Astrocyte (in vitro differentiated cells and primary cell): Measurements from ENCODE around the gene RIT1. TPM values are rescaled to one million over a fixed set of nuclear protein-coding genes. Genes with fewer than 3 reads are reported as not detected.

Source experiments
- DNase-seq: peaks from one replicate; pipeline ENCODE4 v3.0.0-alpha.2; 2010; ENCODE audit warnings: low read depth
- FAIRE-seq: peaks from 2 replicates; lab custom pipeline; 2011; peaks lifted over from hg19 to GRCh38; lab: Jason Lieb, UNC
- H2AFZ ChIP-seq: 2 replicates; pipeline ENCODE4 v1.6.0; 2012; ENCODE audit warnings: low read depth, low read length, inconsistent platforms
- H3K27ac ChIP-seq: 2 replicates; pipeline ENCODE4 v1.5.1; 2011; ENCODE audit warnings: low read depth, low read length, inconsistent platforms
- H3K27me3 ChIP-seq: 2 replicates; pipeline ENCODE4 v1.6.0; 2011; ENCODE audit warnings: low read length, inconsistent platforms; ENCODE audit not compliant: insufficient read depth
- H3K36me3 ChIP-seq: 2 replicates; pipeline ENCODE4 v1.5.1; 2011; ENCODE audit warnings: low read length, inconsistent platforms; ENCODE audit not compliant: insufficient read depth
- H3K4me1 ChIP-seq: 2 replicates; pipeline ENCODE4 v1.5.1; 2011; ENCODE audit warnings: low read length, inconsistent platforms; ENCODE audit not compliant: insufficient read depth
- H3K4me2 ChIP-seq: 2 replicates; pipeline ENCODE4 v1.6.0; 2012; ENCODE audit warnings: low read length, inconsistent platforms
- H3K4me3 ChIP-seq: 2 replicates; pipeline ENCODE4 v1.5.1; 2011; ENCODE audit warnings: low read depth, mild to moderate bottlenecking, low read length, inconsistent platforms; ENCODE audit not compliant: insufficient read depth
- H3K79me2 ChIP-seq: 2 replicates; pipeline ENCODE4 v1.6.0; 2012; ENCODE audit warnings: mild to moderate bottlenecking, low read length, inconsistent platforms; ENCODE audit not compliant: insufficient read depth
- H3K9ac ChIP-seq: 2 replicates; pipeline ENCODE4 v1.6.0; 2012; ENCODE audit warnings: mild to moderate bottlenecking, low read length, inconsistent platforms
- H3K9me3 ChIP-seq: 2 replicates; pipeline ENCODE4 v1.5.1; 2012; ENCODE audit warnings: low read depth, mild to moderate bottlenecking, low read length, inconsistent platforms; ENCODE audit not compliant: insufficient read depth
- H4K20me1 ChIP-seq: 2 replicates; pipeline ENCODE4 v1.6.0; 2012; ENCODE audit warnings: low read length, inconsistent platforms; ENCODE audit not compliant: insufficient read depth
- H3K27ac Mint-ChIP-seq: one replicate; pipeline ENCODE4 v1.8.0; 2021; ENCODE audit warnings: mild to moderate bottlenecking, mixed read lengths; ENCODE audit not compliant: unreplicated experiment
- H3K27me3 Mint-ChIP-seq: one replicate; pipeline ENCODE4 v1.8.0; 2021; ENCODE audit warnings: low read depth, mixed read lengths; ENCODE audit not compliant: unreplicated experiment
- H3K36me3 Mint-ChIP-seq: one replicate; pipeline ENCODE4 v1.8.0; 2021; ENCODE audit warnings: low read depth, mixed read lengths; ENCODE audit not compliant: unreplicated experiment
- H3K4me1 Mint-ChIP-seq: one replicate; pipeline ENCODE4 v1.8.0; 2021; ENCODE audit warnings: low read depth, mixed read lengths; ENCODE audit not compliant: unreplicated experiment
- H3K4me3 Mint-ChIP-seq: one replicate; pipeline ENCODE4 v1.8.0; 2021; ENCODE audit warnings: mild to moderate bottlenecking, moderate library complexity, mixed read lengths; ENCODE audit not compliant: unreplicated experiment
- H3K9me3 Mint-ChIP-seq: one replicate; pipeline ENCODE4 v1.8.0; 2021; ENCODE audit warnings: mild to moderate bottlenecking, mixed read lengths; ENCODE audit not compliant: unreplicated experiment
- CTCF ChIP-seq: IDR thresholded peaks from 2 replicates; pipeline ENCODE4 v1.5.1; 2011; ENCODE audit warnings: low read depth, mild to moderate bottlenecking, inconsistent platforms, low read length, moderate library complexity; ENCODE audit not compliant: insufficient read depth
- EZH2 ChIP-seq: IDR thresholded peaks from 2 replicates; pipeline ENCODE4 v1.6.1; 2012; ENCODE audit warnings: mild to moderate bottlenecking, low read length, inconsistent platforms; ENCODE audit not compliant: insufficient read depth
- total RNA-seq: library from RNA; stranded (reverse); gene quantifications from 2 replicates; pipeline ENCODE4 v1.2.1, GENCODE V29; 2021

RIT1 gene
- total RNA-seq, 1 donor from 2014 or later, result 59.4 TPM

DNA sequence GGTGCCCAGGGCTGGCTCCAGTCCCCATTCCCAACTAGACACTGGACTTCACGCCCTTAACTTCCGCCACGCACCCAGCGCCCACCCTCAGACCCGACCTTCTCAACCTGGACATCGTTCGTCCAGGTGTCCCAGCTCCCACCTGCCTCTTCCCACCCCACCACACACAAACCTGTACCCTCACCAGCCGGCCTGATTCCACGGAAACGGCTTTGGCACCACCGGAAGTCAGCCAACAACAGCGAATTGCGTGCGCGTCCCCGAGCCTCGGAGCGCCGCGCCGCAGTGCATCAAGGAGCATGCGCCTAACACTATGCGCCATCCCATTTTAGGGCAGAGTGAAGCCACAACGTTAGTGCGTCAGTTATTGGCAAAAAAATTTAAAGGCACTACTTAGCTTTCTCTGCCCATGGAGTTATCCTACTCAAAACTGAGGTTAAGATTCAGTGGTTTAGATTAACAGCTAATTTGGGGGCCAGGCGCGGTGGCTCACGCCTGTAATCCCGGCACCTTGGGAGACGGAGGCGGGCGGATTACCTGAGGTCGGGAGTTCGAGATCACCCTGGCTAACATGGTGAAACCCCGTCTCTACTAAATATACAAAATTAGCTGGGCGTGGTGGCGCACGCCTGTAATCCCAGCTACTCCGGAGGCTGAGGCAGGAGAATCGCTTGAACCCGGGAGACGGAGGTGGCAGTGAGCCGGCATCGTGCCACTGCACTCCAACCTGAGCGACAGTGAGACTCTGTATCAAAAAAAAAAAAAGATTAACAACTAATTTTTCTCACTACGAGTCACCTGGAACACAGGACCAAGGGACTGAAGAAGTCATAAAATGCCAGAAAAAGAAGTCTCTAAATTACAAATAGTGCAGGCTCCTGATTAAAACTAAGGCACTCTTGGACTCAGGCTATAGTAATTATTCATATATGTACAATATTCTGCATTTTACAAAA lies 53.9 kb downstream of the RIT1 start, which contains the start of gene GON4L:
GON4L (minus strand) TSS at position 240 of the 956 bp plus-strand sequence. CDS start 3,434 bp downstream, outside the sequence.
- Mint-ChIP-seq H3K9me3 (no peaks in the 10 kb centered on the region), H3K4me3 (peak within 1 kb of the TSS; percentile 93), H3K27ac (peak within 1 kb of the TSS; percentile 89), H3K27me3 (no peaks in the 10 kb centered on the region), H3K36me3 (peaks cover 11% of the 10 kb centered on the region), H3K4me1 (peaks cover 12% of the 10 kb centered on the region)
- peaks cover 12% of the 10 kb centered on the region for H3K36me3 ChIP-seq
- peak; percentile 64 for FAIRE-seq
- no peaks in the 10 kb centered on the region for H3K9me3 ChIP-seq
- H3K4me3 ChIP-seq, result peak within 1 kb of the TSS; percentile 97
- H3K9ac ChIP-seq, result peak within 1 kb of the TSS; percentile 98
- H3K4me1 ChIP-seq, result peaks cover 14% of the 10 kb centered on the region
- H2AFZ ChIP-seq, result peak within 1 kb of the TSS; percentile 98
- peak within 1 kb of the TSS; percentile 89 for H3K27ac ChIP-seq
- DNase-seq, result peak; percentile 83
- H4K20me1 ChIP-seq, result peaks cover 8% of the 10 kb centered on the region
- H3K4me2 ChIP-seq, result peak within 1 kb of the TSS; percentile 85
- TF ChIP-seq EZH2 (no peak), CTCF (no peak)
- H3K79me2 ChIP-seq, result peaks cover 51% of the 10 kb centered on the region
- no peaks in the 10 kb centered on the region for H3K27me3 ChIP-seq

- Mint-ChIP-seq H3K4me1 (peaks cover 12% of the 10 kb centered on the region), H3K9me3 (no peaks in the 10 kb centered on the region), H3K36me3 (peaks cover 14% of the 10 kb centered on the region), H3K27me3 (no peaks in the 10 kb centered on the region), H3K4me3 (peak overlapping the region; percentile 93), H3K27ac (peak overlapping the region; percentile 89)
- Histone ChIP-seq H3K36me3 (peaks cover 12% of the 10 kb centered on the region), H4K20me1 (peaks cover 14% of the 10 kb centered on the region), H3K27ac (peak overlapping the region; percentile 89), H3K4me1 (peaks cover 14% of the 10 kb centered on the region), H3K4me2 (peak overlapping the region; percentile 85), H3K79me2 (peaks cover 53% of the 10 kb centered on the region), H3K27me3 (no peaks in the 10 kb centered on the region), H3K9ac (peak overlapping the region; percentile 98), H3K4me3 (peak overlapping the region; percentile 97), H3K9me3 (no peaks in the 10 kb centered on the region), H2AFZ (peak overlapping the region; percentile 98)
- FAIRE-seq (no peak), DNase-seq (no peak)
- TF ChIP-seq EZH2, result no peak
- no peak for TF ChIP-seq CTCF
Observed at GRCh38 chr1:155856257-155856974, 54.7 kb downstream of the RIT1 start.
